Ishikawa (cell line): ENCODE data around the gene FMNL2.

ENCODE experiments used
- CEBPB ChIP-seq: IDR thresholded peaks from 2 replicates; pipeline ENCODE4 v1.6.1; 2012
- EGR1 ChIP-seq: IDR thresholded peaks from 2 replicates; pipeline ENCODE4 v1.6.1; 2012
- EP300 ChIP-seq: IDR thresholded peaks from 2 replicates; pipeline ENCODE4 v1.6.1; 2012; ENCODE audit warnings: borderline replicate concordance
- NFIC ChIP-seq: IDR thresholded peaks from 2 replicates; pipeline ENCODE4 v1.6.1; 2012
- RAD21 ChIP-seq: IDR thresholded peaks from 2 replicates; pipeline ENCODE4 v1.6.1; 2012; ENCODE audit warnings: low read depth
- TAF1 ChIP-seq: IDR thresholded peaks from 2 replicates; pipeline ENCODE4 v1.6.1; 2012; ENCODE audit warnings: low read depth, mild to moderate bottlenecking
- TEAD4 ChIP-seq: IDR thresholded peaks from 2 replicates; pipeline ENCODE4 v1.6.1; 2012
- ZBTB7A ChIP-seq: IDR thresholded peaks from 2 replicates; pipeline ENCODE4 v1.6.1; 2012; ENCODE audit warnings: low read depth
- TF ChIP-seq, protein P1 (sequence below): IDR thresholded peaks from 2 replicates; pipeline ENCODE4 v1.6.1; 2012
- TF ChIP-seq, protein P2 (sequence below): IDR thresholded peaks from 2 replicates; pipeline ENCODE4 v1.6.1; 2012; ENCODE audit warnings: low read depth, mild to moderate bottlenecking

DNA sequence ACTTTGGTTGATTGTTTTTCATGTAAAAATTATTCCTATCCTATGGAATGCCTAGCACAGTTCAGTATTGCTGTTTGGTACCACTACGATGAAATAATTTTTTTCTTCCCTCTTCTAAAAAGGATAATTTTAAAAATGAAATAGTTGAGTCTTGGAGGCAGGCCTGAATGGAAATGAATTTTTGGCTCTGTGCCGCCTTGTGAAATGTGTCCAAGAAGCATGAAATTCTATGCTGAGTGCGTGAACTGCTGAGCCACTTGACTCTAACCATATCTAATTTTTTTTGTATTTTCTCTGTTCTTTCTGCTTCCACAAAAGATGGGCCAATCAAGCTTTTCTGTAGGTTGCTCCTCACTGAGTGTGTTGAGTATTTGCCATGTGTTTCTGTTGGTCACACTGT lies 287.2 kb downstream of the FMNL2 start:
- TF ChIP-seq, protein P1, sequence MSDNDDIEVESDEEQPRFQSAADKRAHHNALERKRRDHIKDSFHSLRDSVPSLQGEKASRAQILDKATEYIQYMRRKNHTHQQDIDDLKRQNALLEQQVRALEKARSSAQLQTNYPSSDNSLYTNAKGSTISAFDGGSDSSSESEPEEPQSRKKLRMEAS = no peak
- no peak for TF ChIP-seq EP300
- TF ChIP-seq NFIC = no peak
- no peak for TF ChIP-seq TEAD4
- no peak for TF ChIP-seq TAF1
- TF ChIP-seq, protein P2, sequence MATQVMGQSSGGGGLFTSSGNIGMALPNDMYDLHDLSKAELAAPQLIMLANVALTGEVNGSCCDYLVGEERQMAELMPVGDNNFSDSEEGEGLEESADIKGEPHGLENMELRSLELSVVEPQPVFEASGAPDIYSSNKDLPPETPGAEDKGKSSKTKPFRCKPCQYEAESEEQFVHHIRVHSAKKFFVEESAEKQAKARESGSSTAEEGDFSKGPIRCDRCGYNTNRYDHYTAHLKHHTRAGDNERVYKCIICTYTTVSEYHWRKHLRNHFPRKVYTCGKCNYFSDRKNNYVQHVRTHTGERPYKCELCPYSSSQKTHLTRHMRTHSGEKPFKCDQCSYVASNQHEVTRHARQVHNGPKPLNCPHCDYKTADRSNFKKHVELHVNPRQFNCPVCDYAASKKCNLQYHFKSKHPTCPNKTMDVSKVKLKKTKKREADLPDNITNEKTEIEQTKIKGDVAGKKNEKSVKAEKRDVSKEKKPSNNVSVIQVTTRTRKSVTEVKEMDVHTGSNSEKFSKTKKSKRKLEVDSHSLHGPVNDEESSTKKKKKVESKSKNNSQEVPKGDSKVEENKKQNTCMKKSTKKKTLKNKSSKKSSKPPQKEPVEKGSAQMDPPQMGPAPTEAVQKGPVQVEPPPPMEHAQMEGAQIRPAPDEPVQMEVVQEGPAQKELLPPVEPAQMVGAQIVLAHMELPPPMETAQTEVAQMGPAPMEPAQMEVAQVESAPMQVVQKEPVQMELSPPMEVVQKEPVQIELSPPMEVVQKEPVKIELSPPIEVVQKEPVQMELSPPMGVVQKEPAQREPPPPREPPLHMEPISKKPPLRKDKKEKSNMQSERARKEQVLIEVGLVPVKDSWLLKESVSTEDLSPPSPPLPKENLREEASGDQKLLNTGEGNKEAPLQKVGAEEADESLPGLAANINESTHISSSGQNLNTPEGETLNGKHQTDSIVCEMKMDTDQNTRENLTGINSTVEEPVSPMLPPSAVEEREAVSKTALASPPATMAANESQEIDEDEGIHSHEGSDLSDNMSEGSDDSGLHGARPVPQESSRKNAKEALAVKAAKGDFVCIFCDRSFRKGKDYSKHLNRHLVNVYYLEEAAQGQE = no peak
- no peak for TF ChIP-seq EGR1
- TF ChIP-seq RAD21 = no peak
- no peak for TF ChIP-seq ZBTB7A
- TF ChIP-seq CEBPB = no peak
